HepG2 (cell line): Measurements from ENCODE around the gene H1-8. TPM values are rescaled to one million over a fixed set of nuclear protein-coding genes. Genes with fewer than 3 reads are reported as not detected.

Experiments
- ATAC-seq: fragments of 200-7000 bp; cut with Tn5 transposase; 3 replicates; pipeline ENCODE4 v1.9.1; 2020; ENCODE audit warnings: mild to moderate bottlenecking, moderate library complexity
- BruUV-seq: library from RNA; stranded (reverse); fragments of 400-500 nt; replicated peaks from 2 replicates; lab custom pipeline; 2021; lab: Mats Ljungman, UMichigan
- CTCF ChIA-PET: fragments of 300-600 bp; formaldehyde crosslinking; extraction: SDS; loops from one replicate; lab custom pipeline; 2021; ENCODE audit warnings: low total read pairs, inconsistent platforms, low intra/inter-chr PET ratio; lab: Yijun Ruan, JAX
- POLR2A ChIA-PET: fragments of 350-600 bp; sonication (Branson Sonifier 250); formaldehyde crosslinking; loops from one replicate; lab custom pipeline; 2020; ENCODE audit warnings: antibody characterized with exemption, inconsistent platforms; lab: Yijun Ruan, JAX
- DNase-seq: peaks from one replicate; pipeline ENCODE4 v3.0.0-alpha.2; 2015; ENCODE audit warnings: low spot score
- FAIRE-seq: peaks from 3 replicates; lab custom pipeline; 2011; peaks lifted over from hg19 to GRCh38; lab: Jason Lieb, UNC
- H2AFZ ChIP-seq: one replicate; pipeline ENCODE4 v1.6.1; 2011; ENCODE audit warnings: low read length, inconsistent platforms
- H3K27ac ChIP-seq: fragments of 300-600 bp; 3 replicates; pipeline ENCODE4 v1.8.0; 2011; ENCODE audit warnings: mixed run types, mild to moderate bottlenecking, mixed read lengths, low read length, inconsistent platforms; ENCODE audit not compliant: insufficient read depth; ENCODE audit errors: extremely low read length
- H3K27me3 ChIP-seq, 2 experiments: fragments of 200-600 bp in 1 of 2; 2 replicates in 1 of 2; 3 replicates in 1 of 2; pipeline versions ENCODE4 v1.6.0 to v1.8.0; 2011; ENCODE audit warnings: low read length in 2 of 2, mild to moderate bottlenecking in 2 of 2, moderate library complexity in 2 of 2, inconsistent platforms in 1 of 2; ENCODE audit not compliant: insufficient read depth in 2 of 2, control insufficient read depth in 1 of 2
- H3K36me3 ChIP-seq, 2 experiments: fragments of 200-600 bp in 1 of 2; replicated peaks in 1 of 2; 2 replicates in 1 of 2; 3 replicates in 1 of 2; pipeline versions ENCODE4 v1.5.1 to v1.8.0; 2011; ENCODE audit warnings: low read length in 2 of 2, inconsistent platforms in 1 of 2; ENCODE audit not compliant: insufficient read depth in 2 of 2, control insufficient read depth in 1 of 2
- H3K4me1 ChIP-seq: 2 replicates; pipeline ENCODE4 v1.5.1; 2012; ENCODE audit warnings: low read length, inconsistent platforms; ENCODE audit not compliant: insufficient read depth
- H3K4me2 ChIP-seq: 2 replicates; pipeline ENCODE4 v1.6.0; 2011; ENCODE audit warnings: low read depth, low read length, inconsistent platforms
- H3K4me3 ChIP-seq, 3 experiments: fragments of 200-600 bp in 1 of 3; sonication (generic), shearing (Covaris generic) in 1 of 3; replicated peaks in 1 of 3; 2 replicates each; pipeline ENCODE4 v1.5.1; 2011 to 2016; ENCODE audit warnings: low read length in 3 of 3, inconsistent platforms in 2 of 3, low read depth in 2 of 3, mild to moderate bottlenecking in 2 of 3, control low read depth in 1 of 3, mixed read lengths in 1 of 3; ENCODE audit not compliant: insufficient read depth in 1 of 3
- H3K79me2 ChIP-seq: one replicate; pipeline ENCODE4 v1.6.1; 2011; ENCODE audit warnings: low read length, inconsistent platforms; ENCODE audit not compliant: insufficient read depth
- H3K9ac ChIP-seq: 2 replicates; pipeline ENCODE4 v1.6.0; 2011; ENCODE audit warnings: mild to moderate bottlenecking, low read depth, low read length, inconsistent platforms; ENCODE audit not compliant: insufficient read depth
- H3K9me3 ChIP-seq: 2 replicates; pipeline ENCODE4 v1.5.1; 2012; ENCODE audit warnings: mild to moderate bottlenecking, low read length
- H4K20me1 ChIP-seq: 2 replicates; pipeline ENCODE4 v1.6.0; 2011; ENCODE audit warnings: inconsistent platforms, mild to moderate bottlenecking, low read length, moderate library complexity; ENCODE audit not compliant: insufficient read depth
- NFRKB ChIP-seq: fragments of 450-650 bp; IDR thresholded peaks from 2 replicates; pipeline ENCODE4 v1.6.1; 2017
- ZNF687 ChIP-seq: sonication (generic); formaldehyde crosslinking; IDR thresholded peaks from 2 replicates; pipeline ENCODE4 v1.5.1; 2020; ENCODE audit warnings: mild to moderate bottlenecking, missing genetic modification reagents, moderate library complexity
- WGBS: methylation state at CpG from one replicate; pipeline ENCODE4 v1.1.6; 2017; ENCODE audit warnings: low lambda C conversion rate; 5-methylcytosine and 5-hydroxymethylcytosine counted together
- in situ Hi-C: cut with HindIII; loops from 2 replicates; pipeline ENCODE4 v1.10.0; 2017; ENCODE audit warnings: low pct_unique_long_range_greater_than_20kb; ENCODE audit not compliant: extremely low pct_ligation_motif_present
- intact Hi-C: fragments of 100-400 bp; cut with micrococcal nuclease; formaldehyde crosslinking; loops from one replicate; pipeline ENCODE4 v1.10.0; 2022; ENCODE audit not compliant: unreplicated experiment
- polyA plus RNA-seq, 8 experiments: library from polyadenylated mRNA; depleted of rRNA in 3 of 8; stranded (reverse) in 7 of 8; unstranded in 1 of 8; fragments of >200 nt; fragmentation: Illumina TruSeq in 4 of 8; extraction: Trizol in 4 of 8; gene quantifications; 2 replicates each; pipeline versions ENCODE4 v1.2.1 to v1.2.3, GENCODE V29; 2011 to 2016; ENCODE audit warnings: low read depth in 4 of 8, missing spikeins in 1 of 8, mixed read lengths in 1 of 8; ENCODE audit not compliant: insufficient read depth in 1 of 8
- total RNA-seq, 5 experiments: library from RNA; depleted of rRNA; stranded (reverse); fragments of >200 nt; fragmentation: Illumina TruSeq; extraction: Trizol; gene quantifications; 2 replicates each; pipeline ENCODE4 v1.2.3, GENCODE V29; 2016; ENCODE audit warnings: low read depth in 1 of 5

The H1-8 gene
- total and polyA plus RNA-seq, 2 of the 13 experiments (the other 11 are each of a cell fraction or from before 2014, with no cell fraction given): 0.08 TPM; not detected in 1

DNA sequence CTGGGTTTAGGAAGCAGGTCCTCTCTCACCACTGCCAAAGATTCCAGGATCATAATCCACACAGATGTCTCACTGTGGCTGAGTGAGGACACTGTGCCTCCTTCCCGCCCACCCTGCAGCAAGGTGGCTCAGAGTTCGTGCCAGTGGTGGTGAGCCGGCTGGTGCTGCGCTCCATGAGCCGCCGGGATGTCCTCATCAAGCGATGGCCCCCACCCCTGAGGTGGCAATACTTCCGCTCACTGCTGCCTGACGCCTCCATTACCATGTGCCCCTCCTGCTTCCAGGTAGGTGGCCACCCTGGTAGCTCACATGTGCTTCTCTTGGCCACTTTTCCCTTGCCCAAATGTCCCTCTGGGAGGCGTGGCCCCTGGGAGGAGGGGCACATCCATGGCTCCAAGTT is 23.5 kb upstream of the H1-8 start:
- FAIRE-seq: no peak

More for the DNA sequence above, 23.5 kb upstream of the H1-8 start:
- intact Hi-C loops: no loop called here
- ATAC-seq: no peak
- 60% methylated on average over 2 of the region's 10 CpGs for WGBS
- ChIA-PET POLR2A (no interaction called here), CTCF (no interaction called here)
- no peaks in the 10 kb centered on the region for H3K9me3 ChIP-seq
- BruUV-seq: no TSS peak
- no peak for DNase-seq
- no peak overlapping the region for H3K4me3 ChIP-seq
- H3K27ac ChIP-seq: no peak overlapping the region
- no peaks in the 10 kb centered on the region for H4K20me1 ChIP-seq
- peaks cover 70% of the 10 kb centered on the region for H3K4me1 ChIP-seq
- H3K27me3 ChIP-seq: no peaks in the 10 kb centered on the region
- no peaks in the 10 kb centered on the region for H3K79me2 ChIP-seq
- H3K4me2 ChIP-seq: no peak overlapping the region
- no peaks in the 10 kb centered on the region for H3K36me3 ChIP-seq
- no peak overlapping the region for H2AFZ ChIP-seq
- peak; percentile 37 for TF ChIP-seq ZNF687
- no peak for TF ChIP-seq NFRKB
- H3K9ac ChIP-seq: no peak overlapping the region
- in situ Hi-C loops: no loop called here
